Mammary epithelial cell (primary cell): ENCODE data around the gene MMP28.

Experiments
- CTCF ChIP-seq, 2 donors: IDR thresholded peaks in 1 of 2; conservative IDR thresholded peaks in 1 of 2; 2 replicates each; pipeline ENCODE4 v1.5.1; 2011 to 2012; ENCODE audit warnings: inconsistent platforms in 2 of 2, low read length in 2 of 2, mild to moderate bottlenecking in 2 of 2, control low read depth in 1 of 2, low read depth in 1 of 2; ENCODE audit not compliant: insufficient read depth in 1 of 2; ENCODE audit errors: extremely low read depth in 1 of 2
- EZH2 ChIP-seq: IDR thresholded peaks from 2 replicates; pipeline ENCODE4 v1.6.1; 2012; ENCODE audit warnings: low read length, inconsistent platforms, borderline replicate concordance

GRCh38 chr17:35809855-35810461, 14.5 kb upstream of the MMP28 start:
- TF ChIP-seq CTCF (conservative IDR thresholded peaks at IDR 0.05 in 1 of 2, IDR thresholded peaks at IDR 0.05 in 1 of 2; ENCODE audit: extremely low read depth in 1 of 2, insufficient read depth in 1 of 2, low read depth in 1 of 2, low read length in 2 of 2) (no peak), EZH2 (no peak)
